ENCODE measurements around the gene ARPC1B.

DNA sequence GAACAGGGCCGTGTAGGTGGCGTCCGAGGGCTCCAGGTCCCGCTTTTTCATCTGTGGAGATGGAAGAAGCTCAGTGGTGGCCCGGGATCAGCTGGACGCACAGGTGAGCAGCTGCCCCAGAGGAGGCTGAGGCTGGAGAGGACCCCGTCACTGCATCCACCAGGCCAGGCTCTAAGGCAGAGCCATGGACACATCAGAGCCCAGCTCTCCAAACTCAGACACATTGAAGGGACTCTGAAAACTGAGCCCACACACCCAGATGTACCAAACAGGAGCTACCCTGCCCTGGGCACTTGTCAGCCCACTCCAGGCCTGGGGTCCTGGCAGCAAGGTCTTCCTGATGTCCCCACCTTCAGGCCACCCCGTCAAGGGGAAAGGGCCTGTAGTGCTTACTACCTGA is 55.2 kb downstream of the ARPC1B start:
- TF ChIP-seq POLR2A (IDR thresholded peaks at IDR 0.05): no peak
- TF ChIP-seq, protein P1, sequence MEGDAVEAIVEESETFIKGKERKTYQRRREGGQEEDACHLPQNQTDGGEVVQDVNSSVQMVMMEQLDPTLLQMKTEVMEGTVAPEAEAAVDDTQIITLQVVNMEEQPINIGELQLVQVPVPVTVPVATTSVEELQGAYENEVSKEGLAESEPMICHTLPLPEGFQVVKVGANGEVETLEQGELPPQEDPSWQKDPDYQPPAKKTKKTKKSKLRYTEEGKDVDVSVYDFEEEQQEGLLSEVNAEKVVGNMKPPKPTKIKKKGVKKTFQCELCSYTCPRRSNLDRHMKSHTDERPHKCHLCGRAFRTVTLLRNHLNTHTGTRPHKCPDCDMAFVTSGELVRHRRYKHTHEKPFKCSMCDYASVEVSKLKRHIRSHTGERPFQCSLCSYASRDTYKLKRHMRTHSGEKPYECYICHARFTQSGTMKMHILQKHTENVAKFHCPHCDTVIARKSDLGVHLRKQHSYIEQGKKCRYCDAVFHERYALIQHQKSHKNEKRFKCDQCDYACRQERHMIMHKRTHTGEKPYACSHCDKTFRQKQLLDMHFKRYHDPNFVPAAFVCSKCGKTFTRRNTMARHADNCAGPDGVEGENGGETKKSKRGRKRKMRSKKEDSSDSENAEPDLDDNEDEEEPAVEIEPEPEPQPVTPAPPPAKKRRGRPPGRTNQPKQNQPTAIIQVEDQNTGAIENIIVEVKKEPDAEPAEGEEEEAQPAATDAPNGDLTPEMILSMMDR (IDR thresholded peaks at IDR 0.05 in 4 of 5, conservative IDR thresholded peaks at IDR 0.05 in 1 of 5): no peak
